Amygdala (tissue), 56 donors: ENCODE measurements around the gene SETDB2.

Experiments
- DNase-seq, 56 donors: peaks; one replicate each; lab custom pipeline; 2025; lab: John Stamatoyannopoulos, UW

SETDB2 gene

GRCh38 chr13:49443704-49444523 is at the start of gene SETDB2, which contains the start of gene CAB39L:
TSS of gene SETDB2 (plus strand) at chr13:49444274. CDS start at chr13:49451894, 7,620 bp downstream.
TSS of gene CAB39L (minus strand) at chr13:49444064. CDS start at chr13:49382910, 61,154 bp downstream.
- peak; percentile 55 to 100 (median 98) for DNase-seq

- DNase-seq = no peak
These were observed 48.6 kb upstream of the SETDB2 start for GRCh38 chr13:49395451-49395865.

GRCh38 chr13:49395878-49396380 is 48.1 kb upstream of the SETDB2 start:
- DNase-seq = no peak

- DNase-seq = no peak
These were observed 44.1 kb upstream of the SETDB2 start for GRCh38 chr13:49399801-49400472.

- peak in 22 of 56 donors; percentile 1 to 57 (median 12) for DNase-seq
These were observed 43.1 kb upstream of the SETDB2 start for GRCh38 chr13:49400755-49401659.

- DNase-seq = no peak
These were observed 39.9 kb upstream of the SETDB2 start for GRCh38 chr13:49403996-49404702.

- no peak for DNase-seq
These were observed 39.4 kb upstream of the SETDB2 start for GRCh38 chr13:49404703-49405020.

- no peak for DNase-seq
These were observed 37.0 kb upstream of the SETDB2 start for GRCh38 chr13:49407068-49407467.

GRCh38 chr13:49407936-49408335 is 36.1 kb upstream of the SETDB2 start:
- no peak for DNase-seq

GRCh38 chr13:49409008-49409407 is 35.1 kb upstream of the SETDB2 start:
- peak in 1 of 56 donors; percentile 0 for DNase-seq

- no peak for DNase-seq
These were observed 34.1 kb upstream of the SETDB2 start for GRCh38 chr13:49410006-49410405.

- no peak for DNase-seq
These were observed 33.6 kb upstream of the SETDB2 start for GRCh38 chr13:49410477-49410876.

- DNase-seq = no peak
These were observed 32.7 kb upstream of the SETDB2 start for GRCh38 chr13:49411353-49411752.

- no peak for DNase-seq
These were observed 31.3 kb upstream of the SETDB2 start for GRCh38 chr13:49412749-49413148.

- DNase-seq = no peak
These were observed 26.9 kb upstream of the SETDB2 start for GRCh38 chr13:49417161-49417560.

- DNase-seq = no peak
These were observed 25.9 kb upstream of the SETDB2 start for GRCh38 chr13:49418206-49418605.

GRCh38 chr13:49419276-49419675 is 24.8 kb upstream of the SETDB2 start:
- no peak for DNase-seq

GRCh38 chr13:49421391-49421790 is 22.7 kb upstream of the SETDB2 start:
- DNase-seq = no peak

GRCh38 chr13:49424011-49424560 is 20.0 kb upstream of the SETDB2 start:
- DNase-seq = no peak
